Natural killer cell (primary cell): ENCODE results near the gene GPSM1. TPM values are rescaled to one million over a fixed set of nuclear protein-coding genes. Genes with fewer than 3 reads are reported as not detected.

Experiments used
- ATAC-seq, 3 donors: fragments of 150-1000 bp in 2 of 3; fragments of 200-7000 bp in 1 of 3; cut with Tn5 transposase; 1 replicate in 1 of 3; 2 replicates in 2 of 3; pipeline ENCODE4 v1.10.0; 2021; ENCODE audit warnings: mild to moderate bottlenecking in 2 of 3, moderate library complexity in 2 of 3
- DNase-seq, 2 donors: peaks; one replicate each; pipeline versions ENCODE4 v3.0.0 to v3.0.0-alpha.2; 2013 to 2021; ENCODE audit warnings: mixed read lengths in 1 of 2
- H3K27ac ChIP-seq: one replicate; pipeline ENCODE4 v1.5.1; 2013; ENCODE audit warnings: mild to moderate bottlenecking, low read length
- H3K27me3 ChIP-seq: one replicate; pipeline ENCODE4 v1.6.1; 2013; ENCODE audit warnings: low read length; ENCODE audit not compliant: control insufficient read depth, insufficient read depth
- H3K36me3 ChIP-seq: one replicate; pipeline ENCODE4 v1.6.1; 2013; ENCODE audit warnings: low read length; ENCODE audit not compliant: control insufficient read depth, insufficient read depth
- H3K4me1 ChIP-seq: one replicate; pipeline ENCODE4 v1.6.1; 2013; ENCODE audit warnings: low read length; ENCODE audit not compliant: control insufficient read depth, insufficient read depth
- H3K4me3 ChIP-seq: one replicate; pipeline ENCODE4 v1.5.1; 2013; ENCODE audit warnings: low read length
- H3K9me3 ChIP-seq: one replicate; pipeline ENCODE4 v1.6.1; 2013; ENCODE audit warnings: low read length; ENCODE audit not compliant: control insufficient read depth, insufficient read depth
- H3K27ac Mint-ChIP-seq, 2 donors: one replicate each; pipeline ENCODE4 v1.8.0; 2022; ENCODE audit warnings: mild to moderate bottlenecking in 2 of 2, mixed read lengths in 2 of 2, moderate library complexity in 1 of 2
- H3K27me3 Mint-ChIP-seq, 2 donors: one replicate each; pipeline ENCODE4 v1.8.0; 2022; ENCODE audit warnings: low read depth in 2 of 2, mixed read lengths in 2 of 2
- H3K36me3 Mint-ChIP-seq: one replicate; pipeline ENCODE4 v1.8.0; 2022; ENCODE audit warnings: mixed read lengths
- H3K4me1 Mint-ChIP-seq, 2 donors: one replicate each; pipeline ENCODE4 v1.8.0; 2022; ENCODE audit warnings: mixed read lengths in 2 of 2
- H3K4me3 Mint-ChIP-seq: one replicate; pipeline ENCODE4 v1.8.0; 2022; ENCODE audit warnings: mild to moderate bottlenecking, moderate library complexity, mixed read lengths
- H3K9me3 Mint-ChIP-seq, 2 donors: one replicate each; pipeline ENCODE4 v1.8.0; 2022; ENCODE audit warnings: mixed read lengths in 2 of 2
- WGBS: methylation state at CpG from one replicate; pipeline ENCODE4 v1.1.7; 2013; ENCODE audit warnings: missing lambda C conversion rate; ENCODE audit not compliant: insufficient coverage; 5-methylcytosine and 5-hydroxymethylcytosine counted together
- intact Hi-C: fragments of 100-400 bp; cut with micrococcal nuclease; formaldehyde crosslinking; loops from one replicate; pipeline ENCODE4 v1.14.2; 2022
- total RNA-seq, 4 donors: library from RNA; stranded (reverse); fragments of 120-200 nt in 1 of 4; gene quantifications; one replicate each; pipeline versions ENCODE4 v1.2.3 to v1.2.4, GENCODE V29; 2013 to 2022
- TF ChIP-seq, protein P1 (sequence below): fragments of 200-600 bp; IDR thresholded peaks from one replicate; pipeline ENCODE4 v1.8.0; 2022; ENCODE audit warnings: antibody characterized with exemption

The GPSM1 gene
- total RNA-seq, 3 donors from 2014 or later (not counting 1 experiment from before 2014, with no cell fraction given): 2.6 to 4.2 (median 3.4) TPM

DNA sequence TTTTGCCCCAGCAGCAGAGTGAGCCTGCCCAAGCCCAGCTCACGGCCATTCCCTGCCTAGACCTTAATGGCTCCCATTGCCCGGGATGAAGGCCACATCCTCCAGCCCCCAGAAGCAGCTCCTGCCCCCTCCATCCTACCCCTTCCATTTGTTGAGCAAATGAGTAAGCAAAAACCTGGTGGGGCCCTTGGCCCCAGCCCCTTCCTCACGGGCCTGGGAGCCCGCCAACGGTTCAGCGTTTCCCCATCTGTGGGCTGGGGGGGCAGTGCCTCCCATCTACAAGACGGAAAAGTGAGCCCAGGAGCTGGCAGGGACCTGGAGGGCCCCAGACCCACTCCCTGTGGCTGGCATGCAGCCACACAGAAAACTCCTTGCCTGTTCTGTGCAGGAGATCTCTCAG is 27.8 kb upstream of the GPSM1 start:
- no peak for DNase-seq
- no peaks in the 10 kb centered on the region for H3K9me3 Mint-ChIP-seq
- no peak overlapping the region for H3K27ac Mint-ChIP-seq
- no peak overlapping the region for H3K4me3 Mint-ChIP-seq
- no peaks in the 10 kb centered on the region for H3K27me3 ChIP-seq
- H3K27me3 Mint-ChIP-seq: no peaks in the 10 kb centered on the region
- intact Hi-C loops: no loop called here
- H3K4me3 ChIP-seq: no peak overlapping the region
- ATAC-seq: no peak
- no peaks in the 10 kb centered on the region for H3K4me1 ChIP-seq
- H3K27ac ChIP-seq: no peak overlapping the region
- WGBS: 19% methylated on average over 7 of the region's 7 CpGs
- H3K9me3 ChIP-seq: no peaks in the 10 kb centered on the region
- TF ChIP-seq, protein P1, sequence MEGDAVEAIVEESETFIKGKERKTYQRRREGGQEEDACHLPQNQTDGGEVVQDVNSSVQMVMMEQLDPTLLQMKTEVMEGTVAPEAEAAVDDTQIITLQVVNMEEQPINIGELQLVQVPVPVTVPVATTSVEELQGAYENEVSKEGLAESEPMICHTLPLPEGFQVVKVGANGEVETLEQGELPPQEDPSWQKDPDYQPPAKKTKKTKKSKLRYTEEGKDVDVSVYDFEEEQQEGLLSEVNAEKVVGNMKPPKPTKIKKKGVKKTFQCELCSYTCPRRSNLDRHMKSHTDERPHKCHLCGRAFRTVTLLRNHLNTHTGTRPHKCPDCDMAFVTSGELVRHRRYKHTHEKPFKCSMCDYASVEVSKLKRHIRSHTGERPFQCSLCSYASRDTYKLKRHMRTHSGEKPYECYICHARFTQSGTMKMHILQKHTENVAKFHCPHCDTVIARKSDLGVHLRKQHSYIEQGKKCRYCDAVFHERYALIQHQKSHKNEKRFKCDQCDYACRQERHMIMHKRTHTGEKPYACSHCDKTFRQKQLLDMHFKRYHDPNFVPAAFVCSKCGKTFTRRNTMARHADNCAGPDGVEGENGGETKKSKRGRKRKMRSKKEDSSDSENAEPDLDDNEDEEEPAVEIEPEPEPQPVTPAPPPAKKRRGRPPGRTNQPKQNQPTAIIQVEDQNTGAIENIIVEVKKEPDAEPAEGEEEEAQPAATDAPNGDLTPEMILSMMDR: no peak
- H3K36me3 ChIP-seq: no peaks in the 10 kb centered on the region
- no peaks in the 10 kb centered on the region for H3K4me1 Mint-ChIP-seq
- H3K36me3 Mint-ChIP-seq: no peaks in the 10 kb centered on the region

DNA sequence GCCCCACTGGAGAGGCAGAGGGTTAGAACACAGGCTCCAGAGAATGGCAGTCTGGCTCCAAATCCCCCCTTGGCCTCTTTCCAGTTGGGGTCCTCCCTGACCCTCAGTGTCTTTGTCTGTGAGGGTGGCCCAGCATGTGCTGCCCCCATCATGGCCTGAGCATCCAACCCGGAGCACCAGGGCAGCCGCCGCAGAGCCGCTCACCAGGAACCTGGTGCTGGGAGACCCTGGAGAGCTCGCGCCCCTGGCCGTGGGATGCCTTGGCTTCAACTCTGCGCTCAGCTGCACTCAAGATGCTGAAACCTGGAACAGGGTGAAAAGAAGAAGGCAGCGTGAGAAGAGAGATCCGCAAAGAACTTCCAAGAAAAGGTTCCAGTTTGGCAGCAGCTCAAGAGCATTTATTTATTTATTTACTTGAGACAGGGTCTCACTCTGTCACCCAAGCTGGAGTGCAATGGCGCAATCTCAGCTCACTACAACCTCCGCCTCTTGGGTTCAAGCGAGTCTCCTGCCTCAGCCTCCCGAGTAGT is 27.3 kb upstream of the GPSM1 start:
- no peaks in the 10 kb centered on the region for H3K9me3 Mint-ChIP-seq
- Histone ChIP-seq H3K4me1 (no peaks in the 10 kb centered on the region), H3K27ac (no peak overlapping the region), H3K27me3 (no peaks in the 10 kb centered on the region), H3K4me3 (no peak overlapping the region), H3K9me3 (no peaks in the 10 kb centered on the region), H3K36me3 (no peaks in the 10 kb centered on the region)
- no peak for DNase-seq
- no peak for ATAC-seq
- intact Hi-C loops: no loop called here
- H3K36me3 Mint-ChIP-seq: no peaks in the 10 kb centered on the region
- no peak overlapping the region for H3K4me3 Mint-ChIP-seq
- TF ChIP-seq, protein P1: no peak
- WGBS: 96% methylated on average over 14 of the region's 14 CpGs
- no peaks in the 10 kb centered on the region for H3K27me3 Mint-ChIP-seq
- H3K4me1 Mint-ChIP-seq: no peaks in the 10 kb centered on the region
- no peak overlapping the region for H3K27ac Mint-ChIP-seq

DNA sequence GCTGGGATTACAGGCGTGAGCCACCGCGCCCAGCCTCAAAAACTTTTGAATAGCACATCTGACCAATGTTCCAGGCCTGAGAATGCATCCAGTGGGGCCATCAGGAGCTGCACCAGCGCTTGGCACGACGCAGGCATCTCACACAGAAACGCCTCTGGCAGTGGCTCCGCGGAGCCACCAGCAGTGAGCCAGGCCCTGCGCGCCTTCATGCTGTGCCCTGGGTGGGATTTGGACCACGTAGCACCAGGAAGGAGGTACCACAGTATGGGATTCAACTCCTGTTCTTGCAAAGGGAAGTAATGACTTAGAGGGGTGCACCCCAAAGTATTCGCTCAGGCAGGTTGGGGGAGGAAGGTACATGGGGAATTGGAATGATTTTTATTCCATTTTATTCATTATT is 26.5 kb upstream of the GPSM1 start:
- no peaks in the 10 kb centered on the region for H3K27me3 Mint-ChIP-seq
- H3K27me3 ChIP-seq: no peaks in the 10 kb centered on the region
- H3K9me3 ChIP-seq: no peaks in the 10 kb centered on the region
- TF ChIP-seq, protein P1: no peak
- no peaks in the 10 kb centered on the region for H3K36me3 ChIP-seq
- H3K4me1 ChIP-seq: no peaks in the 10 kb centered on the region
- H3K27ac Mint-ChIP-seq: no peak overlapping the region
- H3K4me3 ChIP-seq: no peak overlapping the region
- no peak overlapping the region for H3K4me3 Mint-ChIP-seq
- H3K4me1 Mint-ChIP-seq: no peaks in the 10 kb centered on the region
- intact Hi-C loops: no loop called here
- no peaks in the 10 kb centered on the region for H3K36me3 Mint-ChIP-seq
- H3K9me3 Mint-ChIP-seq: no peaks in the 10 kb centered on the region
- H3K27ac ChIP-seq: no peak overlapping the region
- no peak for DNase-seq
- ATAC-seq: no peak
- WGBS: 93% methylated on average over 13 of the region's 13 CpGs

DNA sequence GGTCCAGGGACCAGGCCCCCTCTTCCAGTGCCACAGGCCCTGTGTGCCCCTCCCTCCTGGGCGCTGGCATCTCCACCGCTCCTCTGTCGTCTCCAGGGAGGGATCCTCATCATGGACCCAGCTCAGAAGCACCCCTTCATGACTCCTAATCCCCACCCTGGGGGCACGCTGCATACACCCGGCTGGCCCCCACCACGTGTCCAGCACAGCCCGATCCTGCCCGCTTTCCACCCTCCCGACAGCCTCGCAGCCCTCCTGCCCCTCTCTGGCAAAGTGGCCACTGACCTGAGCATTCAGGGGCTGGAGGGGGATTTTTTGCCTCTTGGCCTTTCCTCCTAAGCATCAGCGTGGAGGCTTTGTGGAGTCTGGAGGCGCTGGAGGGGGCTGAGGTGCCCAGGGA is 24.8 kb upstream of the GPSM1 start:
- H3K4me3 Mint-ChIP-seq: no peak overlapping the region
- DNase-seq (no peak), ATAC-seq (no peak)
- no peaks in the 10 kb centered on the region for H3K36me3 Mint-ChIP-seq
- Histone ChIP-seq H3K27me3 (no peaks in the 10 kb centered on the region), H3K4me1 (peaks cover 9% of the 10 kb centered on the region), H3K36me3 (no peaks in the 10 kb centered on the region), H3K9me3 (no peaks in the 10 kb centered on the region), H3K27ac (no peak overlapping the region), H3K4me3 (no peak overlapping the region)
- no peaks in the 10 kb centered on the region for H3K9me3 Mint-ChIP-seq
- TF ChIP-seq, protein P1: no peak
- intact Hi-C loops: no loop called here
- H3K4me1 Mint-ChIP-seq: peaks cover 0 to 5% of the 10 kb centered on the region in 2 donors
- WGBS: 94% methylated on average over 12 of the region's 12 CpGs
- no peaks in the 10 kb centered on the region for H3K27me3 Mint-ChIP-seq
- no peak overlapping the region for H3K27ac Mint-ChIP-seq
